GM21390 (cell line): ENCODE data around the gene R3HDM2.

Source experiments
- ATAC-seq: cut with Tn5 transposase; IDR thresholded peaks from one replicate; pipeline ENCODE4 v1.9.1; 2021; ENCODE audit not compliant: unreplicated experiment

Gene R3HDM2

GRCh38 chr12:57233357-57234232 lies 197.2 kb downstream of the R3HDM2 start:
- no peak for ATAC-seq

- ATAC-seq: no peak
These were observed 198.6 kb downstream of the R3HDM2 start for GRCh38 chr12:57232156-57232756.

GRCh38 chr12:57231276-57232021 lies 199.4 kb downstream of the R3HDM2 start:
- no peak for ATAC-seq

- no peak for ATAC-seq
These were observed 200.3 kb downstream of the R3HDM2 start for GRCh38 chr12:57230381-57231155.

- ATAC-seq: peak; percentile 49
These were observed 201.0 kb downstream of the R3HDM2 start, which contains the start of gene SHMT2 for GRCh38 chr12:57229634-57230380. Gene SHMT2 (plus strand): TSS chr12:57229711. CDS start chr12:57229779, 68 bp downstream.

GRCh38 chr12:57229046-57229633 lies 201.7 kb downstream of the R3HDM2 start:
- no peak for ATAC-seq

- ATAC-seq: no peak
These were observed 203.3 kb downstream of the R3HDM2 start for GRCh38 chr12:57227315-57228115.

GRCh38 chr12:57226588-57227314 lies 204.1 kb downstream of the R3HDM2 start:
- no peak for ATAC-seq

- ATAC-seq: no peak
These were observed 205.1 kb downstream of the R3HDM2 start for GRCh38 chr12:57225680-57226210.

- ATAC-seq: no peak
These were observed 205.7 kb downstream of the R3HDM2 start for GRCh38 chr12:57224973-57225679.

- ATAC-seq: no peak
These were observed 206.4 kb downstream of the R3HDM2 start for GRCh38 chr12:57224278-57224972.

GRCh38 chr12:57223191-57224165 lies 207.4 kb downstream of the R3HDM2 start:
- ATAC-seq: no peak

- ATAC-seq: no peak
These were observed 208.3 kb downstream of the R3HDM2 start for GRCh38 chr12:57222286-57223190.

- ATAC-seq: no peak
These were observed 209.5 kb downstream of the R3HDM2 start for GRCh38 chr12:57221169-57221917.
